HEK293 (cell line): ENCODE results near the gene OSTM1.

ENCODE experiments used
- CTCF ChIA-PET: fragments of 350-600 bp; formaldehyde crosslinking; extraction: SDS; loops from one replicate; lab custom pipeline; 2021; ENCODE audit warnings: antibody characterized with exemption; lab: Yijun Ruan, JAX
- POLR2A ChIA-PET: fragments of 300-600 bp; formaldehyde crosslinking; extraction: SDS; loops from one replicate; lab custom pipeline; 2020; ENCODE audit warnings: antibody characterized with exemption, inconsistent platforms; lab: Yijun Ruan, JAX
- H3K27ac ChIP-seq: fragments of 200-500 bp; sonication (Bioruptor generic); 2 replicates; pipeline ENCODE4 v1.5.1; 2014; ENCODE audit warnings: low read depth, low read length, control low read depth, inconsistent platforms; ENCODE audit errors: extremely low read depth
- H3K36me3 ChIP-seq, 2 experiments: fragments of 200-500 bp in 1 of 2; sonication (Bioruptor generic) in 1 of 2; 1 replicate in 1 of 2; 2 replicates in 1 of 2; pipeline ENCODE4 v1.5.1; 2014 to 2017; ENCODE audit warnings: inconsistent platforms in 2 of 2, low read length in 2 of 2; ENCODE audit not compliant: control insufficient read depth in 2 of 2, insufficient read depth in 1 of 2
- H3K4me1 ChIP-seq: fragments of 200-500 bp; sonication (Bioruptor generic); 2 replicates; pipeline ENCODE4 v1.5.1; 2014; ENCODE audit warnings: mild to moderate bottlenecking, low read length, inconsistent platforms; ENCODE audit not compliant: control insufficient read depth, insufficient read depth
- H3K4me3 ChIP-seq: 2 replicates; pipeline ENCODE4 v1.5.1; 2011; ENCODE audit warnings: low read depth, mild to moderate bottlenecking, control low read depth, low read length, moderate library complexity
- H3K9me3 ChIP-seq: fragments of 200-500 bp; sonication (Bioruptor generic); 2 replicates; pipeline ENCODE4 v1.5.1; 2014; ENCODE audit warnings: low read depth, low read length, inconsistent platforms; ENCODE audit not compliant: control insufficient read depth, insufficient read depth
- BCL11A ChIP-seq: fragments of 450-650 bp; formaldehyde crosslinking; IDR thresholded peaks from 2 replicates; pipeline ENCODE4 v1.5.1; 2016; ENCODE audit warnings: low read depth, missing biosample characterization, missing genetic modification characterization
- EGR2 ChIP-seq: fragments of 450-650 bp; formaldehyde crosslinking; IDR thresholded peaks from 2 replicates; pipeline ENCODE4 v1.5.1; 2016; ENCODE audit warnings: low read depth, missing biosample characterization, missing genetic modification characterization
- GFI1B ChIP-seq: fragments of 450-650 bp; formaldehyde crosslinking; IDR thresholded peaks from 2 replicates; pipeline ENCODE4 v1.5.1; 2016; ENCODE audit warnings: missing biosample characterization, missing genetic modification characterization
- GLIS1 ChIP-seq: fragments of 450-650 bp; formaldehyde crosslinking; IDR thresholded peaks from 2 replicates; pipeline ENCODE4 v1.5.1; 2016; ENCODE audit warnings: missing biosample characterization, missing genetic modification characterization
- KLF16 ChIP-seq: fragments of 450-650 bp; formaldehyde crosslinking; IDR thresholded peaks from 2 replicates; pipeline ENCODE4 v1.5.1; 2017; ENCODE audit warnings: missing biosample characterization, missing genetic modification characterization
- SP7 ChIP-seq: fragments of 450-650 bp; formaldehyde crosslinking; IDR thresholded peaks from 2 replicates; pipeline ENCODE4 v1.5.1; 2016; ENCODE audit warnings: missing biosample characterization, missing genetic modification characterization
- ZBTB20 ChIP-seq: fragments of 450-650 bp; formaldehyde crosslinking; IDR thresholded peaks from 2 replicates; pipeline ENCODE4 v1.5.1; 2016; ENCODE audit warnings: missing biosample characterization, missing genetic modification characterization
- ZFP3 ChIP-seq: fragments of 450-650 bp; formaldehyde crosslinking; IDR thresholded peaks from 2 replicates; pipeline ENCODE4 v1.5.1; 2016; ENCODE audit warnings: low read depth, missing biosample characterization, missing genetic modification characterization
- ZIC2 ChIP-seq: fragments of 450-650 bp; formaldehyde crosslinking; IDR thresholded peaks from 2 replicates; pipeline ENCODE4 v1.5.1; 2016; ENCODE audit warnings: missing biosample characterization, missing genetic modification characterization
- ZNF112 ChIP-seq: fragments of 450-650 bp; formaldehyde crosslinking; IDR thresholded peaks from 2 replicates; pipeline ENCODE4 v1.5.0; 2017; ENCODE audit warnings: missing biosample characterization, missing genetic modification characterization
- ZNF133 ChIP-seq: fragments of 450-650 bp; formaldehyde crosslinking; IDR thresholded peaks from 2 replicates; pipeline ENCODE4 v1.5.1; 2016; ENCODE audit warnings: missing biosample characterization, missing genetic modification characterization
- ZNF202 ChIP-seq: fragments of 450-650 bp; formaldehyde crosslinking; IDR thresholded peaks from 2 replicates; pipeline ENCODE4 v1.5.1; 2016; ENCODE audit warnings: missing biosample characterization, missing genetic modification characterization, borderline replicate concordance
- ZNF223 ChIP-seq: fragments of 450-650 bp; formaldehyde crosslinking; IDR thresholded peaks from 2 replicates; pipeline ENCODE4 v1.5.1; 2016; ENCODE audit warnings: missing biosample characterization, missing genetic modification characterization
- ZNF341 ChIP-seq: fragments of 450-650 bp; formaldehyde crosslinking; IDR thresholded peaks from 2 replicates; pipeline ENCODE4; 2016; ENCODE audit warnings: low read depth, missing biosample characterization, missing genetic modification characterization
- ZNF354C ChIP-seq: fragments of 450-650 bp; formaldehyde crosslinking; IDR thresholded peaks from 2 replicates; pipeline ENCODE4 v1.5.1; 2016; ENCODE audit warnings: missing biosample characterization, missing genetic modification characterization, low read depth, borderline replicate concordance
- ZNF776 ChIP-seq: fragments of 450-650 bp; formaldehyde crosslinking; IDR thresholded peaks from 2 replicates; pipeline ENCODE4 v1.5.0; 2017; ENCODE audit warnings: missing biosample characterization, missing genetic modification characterization, borderline replicate concordance
- TF ChIP-seq, protein P1 (sequence below): fragments of 450-650 bp; formaldehyde crosslinking; IDR thresholded peaks from 2 replicates; pipeline ENCODE4 v1.5.1; 2016; ENCODE audit warnings: missing biosample characterization, missing genetic modification characterization
- TF ChIP-seq, protein P2 (sequence below): fragments of 450-650 bp; formaldehyde crosslinking; IDR thresholded peaks from 2 replicates; pipeline ENCODE4 v1.5.1; 2016; ENCODE audit warnings: missing biosample characterization, missing genetic modification characterization
- TF ChIP-seq, protein P3 (sequence below): fragments of 450-650 bp; formaldehyde crosslinking; IDR thresholded peaks from 2 replicates; pipeline ENCODE4 v1.5.1; 2017; ENCODE audit warnings: missing biosample characterization, mild to moderate bottlenecking, missing genetic modification characterization, moderate library complexity
- TF ChIP-seq, protein P4 (sequence below): fragments of 450-650 bp; formaldehyde crosslinking; IDR thresholded peaks from 2 replicates; pipeline ENCODE4 v1.5.1; 2016; ENCODE audit warnings: missing biosample characterization, missing genetic modification characterization
- TF ChIP-seq, protein P5 (sequence below): fragments of 450-650 bp; formaldehyde crosslinking; IDR thresholded peaks from 2 replicates; pipeline ENCODE4 v1.5.1; 2017; ENCODE audit warnings: missing biosample characterization, missing genetic modification characterization
- TF ChIP-seq, protein P6 (sequence below): fragments of 450-650 bp; formaldehyde crosslinking; IDR thresholded peaks from 2 replicates; pipeline ENCODE4 v1.5.1; 2016; ENCODE audit warnings: missing biosample characterization, missing genetic modification characterization

OSTM1 gene

DNA sequence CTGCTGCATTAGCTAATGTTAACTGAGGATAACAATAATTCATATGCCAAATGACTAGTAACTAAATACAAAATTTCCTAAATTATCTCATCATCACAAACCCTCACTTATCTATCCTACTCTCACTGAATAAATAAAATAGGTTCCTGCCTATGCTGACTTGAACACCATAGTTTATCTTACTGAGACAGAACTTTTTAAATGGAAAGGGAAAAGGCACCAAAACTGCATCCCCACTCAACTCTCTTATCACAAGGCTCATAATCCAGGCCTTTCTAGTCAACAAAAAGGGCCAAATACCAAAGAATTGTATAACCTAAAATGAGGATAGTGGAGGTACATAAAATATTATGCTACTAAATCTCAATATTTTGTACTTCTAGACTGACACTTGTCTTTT, 23.1 kb downstream of the OSTM1 start:
- POLR2A ChIA-PET: no interaction called here
- H3K27ac ChIP-seq: no peak overlapping the region
- H3K4me3 ChIP-seq: no peak overlapping the region
- CTCF ChIA-PET: interaction anchor here (0.8 to 6.7 kb wide), 5 partner anchors 10 to 80 kb away, joined by 3 to 178 read pairs (median 5); no protein-coding TSS in a partner anchor
- H3K36me3 ChIP-seq: peaks cover 0 to 21% of the 10 kb centered on the region in 2 experiments; a peak in 2 of 3 replicates
- TF ChIP-seq ZNF133 (no peak), ZFP3 (tag by site-specific recombination) (no peak), GLIS1 (tag by site-specific recombination) (no peak), EGR2 (tag by site-specific recombination) (no peak), ZNF341 (tag by site-specific recombination) (no peak), ZIC2 (tag by site-specific recombination) (no peak), SP7 (tag by site-specific recombination) (no peak), ZBTB20 (tag by site-specific recombination) (no peak), ZNF354C (no peak), KLF16 (tag by site-specific recombination) (no peak), GFI1B (tag by site-specific recombination) (no peak), ZNF776 (no peak)
- TF ChIP-seq, protein P1, sequence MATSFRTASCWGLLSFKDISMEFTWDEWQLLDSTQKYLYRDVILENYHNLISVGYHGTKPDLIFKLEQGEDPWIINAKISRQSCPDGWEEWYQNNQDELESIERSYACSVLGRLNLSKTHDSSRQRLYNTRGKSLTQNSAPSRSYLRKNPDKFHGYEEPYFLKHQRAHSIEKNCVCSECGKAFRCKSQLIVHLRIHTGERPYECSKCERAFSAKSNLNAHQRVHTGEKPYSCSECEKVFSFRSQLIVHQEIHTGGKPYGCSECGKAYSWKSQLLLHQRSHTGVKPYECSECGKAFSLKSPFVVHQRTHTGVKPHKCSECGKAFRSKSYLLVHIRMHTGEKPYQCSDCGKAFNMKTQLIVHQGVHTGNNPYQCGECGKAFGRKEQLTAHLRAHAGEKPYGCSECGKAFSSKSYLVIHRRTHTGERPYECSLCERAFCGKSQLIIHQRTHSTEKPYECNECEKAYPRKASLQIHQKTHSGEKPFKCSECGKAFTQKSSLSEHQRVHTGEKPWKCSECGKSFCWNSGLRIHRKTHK: no peak
- TF ChIP-seq, protein P2, sequence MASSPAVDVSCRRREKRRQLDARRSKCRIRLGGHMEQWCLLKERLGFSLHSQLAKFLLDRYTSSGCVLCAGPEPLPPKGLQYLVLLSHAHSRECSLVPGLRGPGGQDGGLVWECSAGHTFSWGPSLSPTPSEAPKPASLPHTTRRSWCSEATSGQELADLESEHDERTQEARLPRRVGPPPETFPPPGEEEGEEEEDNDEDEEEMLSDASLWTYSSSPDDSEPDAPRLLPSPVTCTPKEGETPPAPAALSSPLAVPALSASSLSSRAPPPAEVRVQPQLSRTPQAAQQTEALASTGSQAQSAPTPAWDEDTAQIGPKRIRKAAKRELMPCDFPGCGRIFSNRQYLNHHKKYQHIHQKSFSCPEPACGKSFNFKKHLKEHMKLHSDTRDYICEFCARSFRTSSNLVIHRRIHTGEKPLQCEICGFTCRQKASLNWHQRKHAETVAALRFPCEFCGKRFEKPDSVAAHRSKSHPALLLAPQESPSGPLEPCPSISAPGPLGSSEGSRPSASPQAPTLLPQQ (tag by site-specific recombination): no peak
- TF ChIP-seq, protein P3, sequence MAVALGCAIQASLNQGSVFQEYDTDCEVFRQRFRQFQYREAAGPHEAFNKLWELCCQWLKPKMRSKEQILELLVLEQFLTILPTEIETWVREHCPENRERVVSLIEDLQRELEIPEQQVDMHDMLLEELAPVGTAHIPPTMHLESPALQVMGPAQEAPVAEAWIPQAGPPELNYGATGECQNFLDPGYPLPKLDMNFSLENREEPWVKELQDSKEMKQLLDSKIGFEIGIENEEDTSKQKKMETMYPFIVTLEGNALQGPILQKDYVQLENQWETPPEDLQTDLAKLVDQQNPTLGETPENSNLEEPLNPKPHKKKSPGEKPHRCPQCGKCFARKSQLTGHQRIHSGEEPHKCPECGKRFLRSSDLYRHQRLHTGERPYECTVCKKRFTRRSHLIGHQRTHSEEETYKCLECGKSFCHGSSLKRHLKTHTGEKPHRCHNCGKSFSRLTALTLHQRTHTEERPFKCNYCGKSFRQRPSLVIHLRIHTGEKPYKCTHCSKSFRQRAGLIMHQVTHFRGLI: no peak
- TF ChIP-seq, protein P4, sequence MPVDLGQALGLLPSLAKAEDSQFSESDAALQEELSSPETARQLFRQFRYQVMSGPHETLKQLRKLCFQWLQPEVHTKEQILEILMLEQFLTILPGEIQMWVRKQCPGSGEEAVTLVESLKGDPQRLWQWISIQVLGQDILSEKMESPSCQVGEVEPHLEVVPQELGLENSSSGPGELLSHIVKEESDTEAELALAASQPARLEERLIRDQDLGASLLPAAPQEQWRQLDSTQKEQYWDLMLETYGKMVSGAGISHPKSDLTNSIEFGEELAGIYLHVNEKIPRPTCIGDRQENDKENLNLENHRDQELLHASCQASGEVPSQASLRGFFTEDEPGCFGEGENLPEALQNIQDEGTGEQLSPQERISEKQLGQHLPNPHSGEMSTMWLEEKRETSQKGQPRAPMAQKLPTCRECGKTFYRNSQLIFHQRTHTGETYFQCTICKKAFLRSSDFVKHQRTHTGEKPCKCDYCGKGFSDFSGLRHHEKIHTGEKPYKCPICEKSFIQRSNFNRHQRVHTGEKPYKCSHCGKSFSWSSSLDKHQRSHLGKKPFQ: no peak
- no peaks in the 10 kb centered on the region for H3K4me1 ChIP-seq
- H3K9me3 ChIP-seq: no peaks in the 10 kb centered on the region

DNA sequence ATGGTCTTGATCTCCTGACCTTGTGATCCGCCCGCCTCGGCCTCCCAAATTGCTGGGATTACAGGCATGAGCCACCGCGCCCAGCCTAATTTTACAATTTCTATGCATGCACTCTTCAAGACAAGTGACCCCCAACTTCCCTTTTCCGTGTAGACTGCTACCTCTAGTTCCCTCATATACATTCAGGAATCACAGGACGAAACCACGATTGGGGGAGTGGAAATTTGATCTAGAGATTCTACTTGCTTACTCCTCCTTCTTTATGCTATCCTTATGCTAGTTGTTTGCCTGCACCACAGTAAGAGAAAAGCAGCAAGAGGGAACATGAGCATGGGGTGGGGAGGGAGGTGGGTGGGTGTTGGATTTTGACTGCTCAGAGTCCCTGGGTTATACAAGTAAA, 34.9 kb downstream of the OSTM1 start:
- no peaks in the 10 kb centered on the region for H3K9me3 ChIP-seq
- ChIA-PET POLR2A (no interaction called here), CTCF (interaction anchor here (2.7 kb wide), 1 partner anchor 10 kb away, joined by 9 read pairs; no protein-coding TSS in a partner anchor)
- H3K4me3 ChIP-seq: no peak overlapping the region
- no peaks in the 10 kb centered on the region for H3K4me1 ChIP-seq
- peaks cover 28 to 43% of the 10 kb centered on the region in 2 experiments for H3K36me3 ChIP-seq
- H3K27ac ChIP-seq: no peak overlapping the region
- TF ChIP-seq ZNF223 (tag by site-specific recombination) (no peak), BCL11A (tag by site-specific recombination) (no peak), ZNF202 (tag by site-specific recombination) (no peak), ZNF112 (tag by site-specific recombination) (no peak)
- TF ChIP-seq, protein P5, sequence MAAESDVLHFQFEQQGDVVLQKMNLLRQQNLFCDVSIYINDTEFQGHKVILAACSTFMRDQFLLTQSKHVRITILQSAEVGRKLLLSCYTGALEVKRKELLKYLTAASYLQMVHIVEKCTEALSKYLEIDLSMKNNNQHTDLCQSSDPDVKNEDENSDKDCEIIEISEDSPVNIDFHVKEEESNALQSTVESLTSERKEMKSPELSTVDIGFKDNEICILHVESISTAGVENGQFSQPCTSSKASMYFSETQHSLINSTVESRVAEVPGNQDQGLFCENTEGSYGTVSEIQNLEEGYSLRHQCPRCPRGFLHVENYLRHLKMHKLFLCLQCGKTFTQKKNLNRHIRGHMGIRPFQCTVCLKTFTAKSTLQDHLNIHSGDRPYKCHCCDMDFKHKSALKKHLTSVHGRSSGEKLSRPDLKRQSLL (tag by site-specific recombination): no peak
- TF ChIP-seq, protein P6, sequence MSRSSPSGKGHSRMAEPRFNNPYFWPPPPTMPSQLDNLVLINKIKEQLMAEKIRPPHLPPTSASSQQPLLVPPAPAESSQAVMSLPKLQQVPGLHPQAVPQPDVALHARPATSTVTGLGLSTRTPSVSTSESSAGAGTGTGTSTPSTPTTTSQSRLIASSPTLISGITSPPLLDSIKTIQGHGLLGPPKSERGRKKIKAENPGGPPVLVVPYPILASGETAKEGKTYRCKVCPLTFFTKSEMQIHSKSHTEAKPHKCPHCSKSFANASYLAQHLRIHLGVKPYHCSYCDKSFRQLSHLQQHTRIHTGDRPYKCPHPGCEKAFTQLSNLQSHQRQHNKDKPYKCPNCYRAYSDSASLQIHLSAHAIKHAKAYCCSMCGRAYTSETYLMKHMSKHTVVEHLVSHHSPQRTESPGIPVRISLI: no peak
